Activated CD4-positive, alpha-beta T cell treated with anti-CD3 and anti-CD28 coated beads, Interleukin-2, amount 10 ng/mL, durations not matched to agents 24 days and 14 days (primary cell): ENCODE measurements around the gene MED15. TPM values are rescaled to one million over a fixed set of nuclear protein-coding genes. Genes with fewer than 3 reads are reported as not detected.

Source experiments
- DNase-seq: peaks from one replicate; pipeline ENCODE4 v3.0.0; 2022
- H3K27ac Mint-ChIP-seq: one replicate; pipeline ENCODE4 v1.8.0; 2022; ENCODE audit warnings: mild to moderate bottlenecking, mixed read lengths
- H3K27me3 Mint-ChIP-seq: one replicate; pipeline ENCODE4 v1.8.0; 2022; ENCODE audit warnings: mixed read lengths
- H3K36me3 Mint-ChIP-seq: one replicate; pipeline ENCODE4 v1.8.0; 2022; ENCODE audit warnings: low read depth, mild to moderate bottlenecking, mixed read lengths
- H3K4me1 Mint-ChIP-seq: one replicate; pipeline ENCODE4 v1.8.0; 2021; ENCODE audit warnings: mixed read lengths
- H3K4me3 Mint-ChIP-seq: one replicate; pipeline ENCODE4 v1.8.0; 2022; ENCODE audit warnings: mild to moderate bottlenecking, moderate library complexity, mixed read lengths
- H3K9me3 Mint-ChIP-seq: one replicate; pipeline ENCODE4 v1.8.0; 2021; ENCODE audit warnings: mixed read lengths
- intact Hi-C: fragments of 100-400 bp; cut with micrococcal nuclease; formaldehyde crosslinking; loops from one replicate; pipeline ENCODE4 v1.15.1; 2023
- total RNA-seq: library from RNA; stranded (reverse); gene quantifications from 2 replicates; pipeline ENCODE4 v1.2.3, GENCODE V29; 2022

MED15 gene
- total RNA-seq, 1 donor from 2014 or later = 117 TPM

DNA sequence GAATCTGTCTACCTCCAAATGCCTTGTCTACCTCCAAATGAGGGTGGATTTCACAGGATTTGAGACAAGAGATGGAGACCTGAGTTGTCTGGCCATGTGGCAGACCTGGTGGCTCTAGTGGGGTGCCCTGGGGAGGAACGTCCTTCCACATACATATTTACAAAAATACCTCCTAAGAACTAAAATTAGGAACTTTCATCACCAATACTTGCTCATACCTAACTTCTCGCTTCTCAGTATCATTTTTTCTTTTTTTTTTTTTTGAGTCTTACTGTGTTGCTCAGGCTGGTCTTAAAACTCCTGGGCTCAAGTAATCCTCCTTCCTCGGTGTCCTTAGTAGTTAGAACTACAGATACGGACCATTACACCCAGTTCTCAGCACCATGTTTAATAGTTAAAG is 117.9 kb downstream of the MED15 start:
- Mint-ChIP-seq H3K36me3 (no peaks in the 10 kb centered on the region), H3K27me3 (peaks cover 26% of the 10 kb centered on the region), H3K4me3 (no peak overlapping the region), H3K4me1 (peaks cover 5% of the 10 kb centered on the region), H3K27ac (no peak overlapping the region), H3K9me3 (no peaks in the 10 kb centered on the region)
- intact Hi-C loops = loop anchor here (2.0 kb wide), 1 partner anchor 18 kb away; no protein-coding TSS in a partner anchor
- no peak for DNase-seq

DNA sequence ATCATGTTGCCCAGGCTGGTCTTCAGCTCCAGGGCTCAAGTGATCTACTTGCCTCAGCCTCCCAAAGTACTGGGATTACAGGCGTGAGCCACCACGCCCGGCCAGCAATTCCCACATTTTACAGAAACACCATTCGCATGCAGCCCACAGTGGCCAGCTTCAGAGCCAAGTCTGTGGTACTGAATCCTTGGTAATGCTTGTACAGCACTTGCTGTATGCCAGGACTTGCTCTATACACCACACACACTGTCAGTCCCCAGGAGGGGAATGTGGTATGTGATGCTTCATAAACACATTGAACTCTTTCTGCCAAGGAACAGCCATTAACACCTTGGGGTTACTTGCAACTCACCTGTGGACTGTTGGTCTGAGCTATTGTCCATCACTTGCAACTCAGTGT is 119.4 kb downstream of the MED15 start:
- peaks cover 26% of the 10 kb centered on the region for H3K27me3 Mint-ChIP-seq

DNA sequence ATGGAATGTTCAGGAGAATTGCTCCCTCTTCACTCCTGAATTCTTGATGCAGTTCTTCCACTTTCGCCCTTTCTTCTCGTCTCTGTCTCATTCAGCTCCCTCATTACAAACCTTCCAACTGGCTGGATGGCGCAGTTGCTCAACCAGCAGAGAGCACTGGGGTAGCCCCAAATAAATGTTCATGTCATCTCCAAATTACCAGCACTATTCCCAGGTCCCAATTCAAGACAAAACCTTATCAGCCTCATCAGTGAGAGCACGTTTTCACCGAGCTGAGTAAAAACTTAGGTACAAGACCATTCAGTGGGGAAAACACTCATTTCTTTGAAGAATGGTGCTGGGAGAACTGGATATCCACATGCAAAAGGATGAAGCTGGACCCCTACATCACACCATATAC is 120.0 kb downstream of the MED15 start:
- Mint-ChIP-seq H3K27ac (no peak overlapping the region), H3K27me3 (peaks cover 26% of the 10 kb centered on the region), H3K4me1 (peaks cover 5% of the 10 kb centered on the region), H3K9me3 (no peaks in the 10 kb centered on the region), H3K36me3 (no peaks in the 10 kb centered on the region), H3K4me3 (no peak overlapping the region)
- intact Hi-C loops = no loop called here
- DNase-seq = no peak

More for the DNA sequence above, 119.4 kb downstream of the MED15 start:
- no peaks in the 10 kb centered on the region for H3K9me3 Mint-ChIP-seq
- no peak for DNase-seq
- peaks cover 5% of the 10 kb centered on the region for H3K4me1 Mint-ChIP-seq
- no peaks in the 10 kb centered on the region for H3K36me3 Mint-ChIP-seq
- intact Hi-C loops = no loop called here
- no peak overlapping the region for H3K27ac Mint-ChIP-seq
- H3K4me3 Mint-ChIP-seq = no peak overlapping the region

DNA sequence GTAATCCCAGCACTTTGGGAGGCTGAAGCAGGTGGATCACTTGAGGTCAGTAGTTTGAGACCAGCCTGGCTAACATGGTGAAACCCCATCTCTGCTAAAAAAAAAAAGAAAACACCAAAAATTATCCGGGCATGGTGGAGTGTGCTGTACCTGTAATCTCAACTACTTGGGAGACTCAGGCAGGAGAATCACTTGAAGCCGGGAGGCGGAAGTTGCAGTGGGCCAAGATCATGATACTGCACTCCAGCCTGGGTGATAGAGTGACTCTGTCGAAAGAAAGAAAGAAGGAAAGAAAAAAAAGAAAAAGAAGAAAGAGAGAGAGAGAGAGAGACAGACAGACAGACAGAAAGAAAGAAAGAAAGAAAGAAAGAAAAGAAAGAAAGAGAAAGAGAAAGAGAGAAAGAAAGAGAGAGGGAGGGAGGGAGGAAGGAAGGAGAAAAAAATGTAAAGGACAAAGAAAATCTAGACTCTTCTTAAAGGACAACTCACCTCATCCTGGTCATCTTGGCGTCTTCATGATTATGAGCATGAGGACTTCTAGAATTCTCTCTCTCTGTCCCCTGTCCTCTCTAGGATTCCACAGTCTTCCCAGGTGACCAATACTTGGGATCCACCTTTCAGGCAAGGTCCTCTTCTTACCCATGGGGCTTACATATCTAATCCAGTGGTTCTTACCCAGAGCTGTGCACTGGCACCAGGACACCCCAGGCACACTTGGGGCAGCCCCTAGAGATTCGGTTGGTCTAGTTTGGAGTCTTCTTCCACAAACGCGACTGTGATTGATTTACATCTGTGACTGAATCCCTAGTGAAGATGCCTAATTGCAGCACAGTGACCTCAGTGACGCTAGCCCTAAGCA is 120.9 kb downstream of the MED15 start:
- intact Hi-C loops = no loop called here
- Mint-ChIP-seq H3K27ac (no peak overlapping the region), H3K36me3 (no peaks in the 10 kb centered on the region)

DNA sequence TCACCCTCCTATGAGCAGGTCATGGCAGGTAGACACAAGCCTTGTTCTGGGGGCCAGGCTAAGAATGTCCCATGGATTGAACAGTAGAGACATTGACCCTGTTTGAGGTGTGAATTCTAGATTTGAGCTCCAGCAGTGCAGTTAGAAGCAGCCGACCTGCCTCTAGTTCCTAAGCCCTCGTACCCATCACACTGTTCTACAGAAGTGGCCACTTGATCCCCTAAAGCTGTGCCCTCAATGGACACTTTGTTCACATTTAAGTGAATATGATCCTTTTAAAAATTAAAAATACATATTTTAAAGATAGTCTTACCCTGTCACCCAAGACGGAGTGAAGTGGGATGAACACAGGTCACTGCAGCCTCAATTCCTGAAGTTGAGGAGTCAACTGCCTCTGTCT is 122.0 kb downstream of the MED15 start:
- no peak for DNase-seq
- H3K27me3 Mint-ChIP-seq = peaks cover 25% of the 10 kb centered on the region
- no peaks in the 10 kb centered on the region for H3K36me3 Mint-ChIP-seq
- H3K9me3 Mint-ChIP-seq = no peaks in the 10 kb centered on the region
- H3K4me1 Mint-ChIP-seq = peaks cover 1% of the 10 kb centered on the region
- no peak overlapping the region for H3K4me3 Mint-ChIP-seq
- H3K27ac Mint-ChIP-seq = no peak overlapping the region
- intact Hi-C loops = no loop called here

More for the DNA sequence above, 120.9 kb downstream of the MED15 start:
- Mint-ChIP-seq H3K27me3 (peaks cover 26% of the 10 kb centered on the region), H3K4me3 (no peak overlapping the region), H3K9me3 (no peaks in the 10 kb centered on the region), H3K4me1 (peaks cover 5% of the 10 kb centered on the region)
- DNase-seq = no peak

DNA sequence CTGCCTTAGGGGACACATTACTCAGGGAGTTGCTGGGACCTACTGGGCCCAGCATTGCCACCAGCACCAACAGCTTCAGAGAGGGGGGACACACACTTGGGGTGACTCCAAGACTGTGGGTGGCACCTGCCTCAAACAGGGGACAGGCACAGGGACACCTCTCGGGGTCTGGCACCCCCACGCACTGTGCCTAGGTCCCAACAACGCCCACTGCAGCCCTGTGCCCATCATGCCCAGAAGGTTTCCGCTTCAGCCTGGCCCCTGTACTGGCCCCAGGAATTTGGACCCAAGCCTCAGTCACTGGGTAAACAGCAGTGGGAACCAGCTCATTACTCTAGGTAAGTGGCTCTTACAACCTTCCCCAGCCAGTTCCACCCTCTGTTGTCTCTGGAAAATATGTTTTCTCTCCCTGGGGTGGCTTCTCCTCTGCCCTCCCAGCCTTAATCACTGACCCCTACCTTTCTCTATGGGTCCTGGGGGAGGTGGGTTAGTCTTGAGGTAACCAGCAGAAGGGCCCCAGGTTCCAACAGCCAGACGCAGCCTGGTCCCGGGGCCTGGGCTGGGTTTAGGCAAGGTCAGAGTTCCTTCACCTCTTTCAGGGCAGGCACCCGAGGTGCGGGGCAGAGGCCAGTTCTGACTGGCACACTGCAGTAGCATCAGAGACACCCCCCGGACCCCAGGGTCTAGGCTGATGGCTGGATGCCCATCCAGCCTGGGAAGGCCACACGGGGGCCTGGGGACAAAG is 123.6 kb downstream of the MED15 start:
- Mint-ChIP-seq H3K36me3 (no peaks in the 10 kb centered on the region), H3K27me3 (peaks cover 20% of the 10 kb centered on the region), H3K9me3 (no peaks in the 10 kb centered on the region), H3K4me1 (no peaks in the 10 kb centered on the region), H3K27ac (no peak overlapping the region), H3K4me3 (no peak overlapping the region)
- intact Hi-C loops = no loop called here
- DNase-seq = no peak

DNA sequence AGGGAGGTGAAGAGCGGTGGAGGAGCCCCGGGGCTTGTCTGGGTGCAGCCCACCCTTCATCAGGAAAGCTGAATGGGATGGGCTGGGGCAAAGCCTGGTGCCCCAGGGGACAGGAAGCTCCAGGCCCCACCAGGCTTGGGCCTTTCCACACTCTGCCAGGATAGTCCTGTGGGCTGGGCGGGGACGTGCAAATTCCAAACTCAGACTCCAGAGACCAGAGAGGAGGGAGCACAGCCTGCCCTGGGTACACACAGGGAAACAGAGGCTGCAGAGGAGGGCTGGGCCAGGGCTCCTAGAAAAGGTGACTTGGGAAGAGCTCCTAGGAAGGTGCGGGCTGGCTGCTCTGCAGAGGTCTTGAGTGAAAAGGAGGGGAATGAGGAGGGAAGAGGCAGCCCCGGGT is 124.7 kb downstream of the MED15 start:
- Mint-ChIP-seq H3K9me3 (no peaks in the 10 kb centered on the region), H3K27me3 (peaks cover 18% of the 10 kb centered on the region), H3K27ac (no peak overlapping the region), H3K4me1 (no peaks in the 10 kb centered on the region), H3K4me3 (no peak overlapping the region), H3K36me3 (no peaks in the 10 kb centered on the region)
- intact Hi-C loops = no loop called here
- no peak for DNase-seq

DNA sequence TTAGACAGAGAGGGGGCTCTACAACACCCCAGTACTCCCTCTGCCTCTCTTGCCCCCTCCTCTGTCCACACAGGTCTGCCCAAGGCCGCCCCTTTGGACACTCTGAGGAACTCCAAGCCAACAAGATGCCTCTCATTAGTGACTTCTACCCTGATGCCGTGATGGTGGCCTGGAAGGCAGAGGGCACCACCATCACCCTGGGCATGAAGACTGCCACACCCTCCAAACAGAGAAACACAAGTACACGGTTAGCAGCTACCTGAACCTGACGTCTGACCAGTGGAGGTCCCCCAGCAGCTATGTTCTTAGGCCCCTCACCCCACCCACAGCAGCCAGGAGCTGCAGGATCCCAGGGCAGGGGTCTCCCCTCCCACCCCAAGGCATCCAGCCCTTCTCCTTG is 125.1 kb downstream of the MED15 start:
- no peaks in the 10 kb centered on the region for H3K9me3 Mint-ChIP-seq
- H3K27me3 Mint-ChIP-seq = peaks cover 19% of the 10 kb centered on the region
- DNase-seq = no peak
- H3K4me3 Mint-ChIP-seq = no peak overlapping the region
- H3K27ac Mint-ChIP-seq = no peak overlapping the region
- no peaks in the 10 kb centered on the region for H3K36me3 Mint-ChIP-seq
- intact Hi-C loops = no loop called here
- H3K4me1 Mint-ChIP-seq = no peaks in the 10 kb centered on the region

DNA sequence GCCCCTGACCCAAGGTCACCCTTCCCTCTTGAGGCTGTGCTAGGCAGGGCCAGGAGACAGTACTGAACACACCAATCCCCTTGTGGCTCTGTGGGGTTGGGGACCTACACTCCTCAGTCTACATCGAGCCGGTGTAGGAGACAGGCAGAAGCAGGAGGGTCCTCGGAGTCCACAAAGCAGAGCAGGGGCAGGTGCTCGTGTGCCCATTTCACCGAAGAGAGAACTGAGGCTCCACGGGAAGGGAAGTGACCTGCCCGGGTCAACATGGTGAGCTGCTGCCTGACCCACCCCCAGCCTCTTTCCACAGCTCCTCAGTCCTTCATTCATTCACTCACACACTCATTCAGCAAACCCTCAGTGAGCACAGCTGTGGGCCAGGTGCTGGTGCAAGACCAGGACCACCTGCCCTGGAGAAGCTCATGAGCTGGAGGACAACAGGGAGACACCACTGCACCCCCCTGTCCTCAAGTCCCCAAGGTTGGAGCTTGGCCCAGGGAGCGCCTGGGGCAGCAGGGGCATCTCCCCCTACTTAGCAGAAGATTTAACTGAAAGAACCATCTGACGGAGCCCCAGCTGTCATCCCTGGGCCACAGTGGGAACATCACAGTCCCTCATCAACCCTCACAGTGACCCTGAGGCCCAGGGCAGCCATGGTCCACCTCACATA is 127.3 kb downstream of the MED15 start:
- Mint-ChIP-seq H3K36me3 (no peaks in the 10 kb centered on the region), H3K4me3 (no peak overlapping the region), H3K27ac (no peak overlapping the region), H3K4me1 (no peaks in the 10 kb centered on the region), H3K27me3 (peaks cover 13% of the 10 kb centered on the region), H3K9me3 (peaks cover under 1% of the 10 kb centered on the region)
- DNase-seq = no peak
- intact Hi-C loops = no loop called here

DNA sequence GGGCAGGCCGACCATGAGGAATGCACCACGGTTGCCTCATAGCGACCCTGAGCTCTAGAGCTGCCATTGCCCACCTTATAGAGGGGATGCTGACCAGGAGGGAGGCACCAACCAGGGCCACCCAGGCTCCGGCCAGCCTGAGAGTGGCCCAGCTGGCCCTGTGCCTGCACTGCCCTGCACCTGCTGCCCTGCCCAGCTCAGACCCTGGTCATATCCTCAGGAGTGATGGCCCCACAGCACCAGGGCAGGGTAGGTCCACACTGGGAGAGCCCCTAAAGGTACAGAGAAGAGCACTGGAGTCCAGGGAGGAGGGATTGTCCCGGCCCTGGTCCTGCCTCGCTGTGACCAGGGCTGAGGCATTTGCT is 127.8 kb downstream of the MED15 start:
- Mint-ChIP-seq H3K27me3 (peaks cover 13% of the 10 kb centered on the region), H3K36me3 (no peaks in the 10 kb centered on the region), H3K27ac (no peak overlapping the region), H3K9me3 (peaks cover 3% of the 10 kb centered on the region), H3K4me1 (no peaks in the 10 kb centered on the region), H3K4me3 (no peak overlapping the region)
- DNase-seq = no peak
- intact Hi-C loops = no loop called here

DNA sequence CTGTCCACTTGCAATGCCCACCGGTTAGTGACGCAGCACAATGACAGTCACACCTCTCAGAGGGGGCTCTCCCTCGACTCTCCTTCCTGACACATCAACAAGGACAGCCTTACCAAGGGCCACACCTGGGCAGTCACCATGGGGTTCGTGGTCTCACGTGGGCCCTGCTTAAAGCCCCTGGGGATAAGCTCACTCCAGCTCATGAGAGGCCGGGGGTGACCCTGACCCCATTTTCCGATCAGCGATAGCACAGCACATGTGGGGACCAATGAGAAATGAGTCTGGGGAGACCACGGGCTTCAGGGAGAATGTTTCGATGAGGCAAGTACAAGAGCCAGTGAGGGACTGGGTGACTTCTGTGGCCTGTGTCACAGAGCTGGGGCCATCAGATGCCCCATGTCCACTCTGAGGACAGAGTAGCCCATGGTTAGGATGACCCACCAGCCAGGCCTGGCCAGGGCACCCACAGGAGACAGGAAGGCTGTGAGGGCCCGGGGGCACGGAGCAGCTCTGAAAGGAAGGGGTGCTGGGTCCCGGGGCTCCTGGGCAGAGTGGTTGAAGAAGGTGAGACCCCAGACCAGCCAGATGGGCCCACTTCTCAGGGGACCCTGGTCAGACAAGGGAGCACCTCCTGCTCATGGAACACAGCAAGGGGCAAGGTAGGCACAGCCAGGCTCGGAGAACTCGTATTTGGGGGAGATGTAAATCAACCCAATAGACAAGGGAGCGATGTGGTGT is 128.8 kb downstream of the MED15 start:
- H3K4me1 Mint-ChIP-seq = no peaks in the 10 kb centered on the region
- H3K27ac Mint-ChIP-seq = no peak overlapping the region
- H3K27me3 Mint-ChIP-seq = peaks cover 11% of the 10 kb centered on the region
- intact Hi-C loops = no loop called here
- no peak for DNase-seq
- H3K9me3 Mint-ChIP-seq = peaks cover 3% of the 10 kb centered on the region
- H3K4me3 Mint-ChIP-seq = no peak overlapping the region
- H3K36me3 Mint-ChIP-seq = no peaks in the 10 kb centered on the region

DNA sequence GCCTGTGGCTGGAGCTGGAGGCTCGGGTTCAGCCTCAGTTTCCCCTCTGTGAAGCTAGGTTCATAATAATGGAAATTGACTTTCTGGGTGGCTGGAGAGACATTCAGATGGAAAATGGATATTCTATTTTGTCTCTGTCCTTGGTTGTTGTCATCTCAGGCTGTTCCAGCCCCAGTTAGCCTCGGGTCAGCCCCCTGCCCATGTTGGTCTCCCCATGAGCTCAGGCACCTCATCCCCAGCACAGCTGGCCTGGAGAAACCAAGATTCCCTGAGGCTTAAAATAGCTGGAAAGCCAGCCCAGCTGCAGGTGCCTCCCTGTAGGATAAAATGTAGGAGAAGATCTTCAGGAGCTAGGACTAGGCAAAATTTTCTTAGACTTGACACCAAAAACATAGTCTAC is 129.5 kb downstream of the MED15 start:
- Mint-ChIP-seq H3K4me1 (no peaks in the 10 kb centered on the region), H3K27ac (no peak overlapping the region), H3K36me3 (no peaks in the 10 kb centered on the region), H3K27me3 (peaks cover 11% of the 10 kb centered on the region), H3K4me3 (no peak overlapping the region), H3K9me3 (peaks cover 3% of the 10 kb centered on the region)
- intact Hi-C loops = no loop called here
- no peak for DNase-seq
